Stimulated activated effector memory CD8-positive, alpha-beta T cell treated with anti-CD3 and anti-CD28 coated beads, Interleukin-12 subunit alpha, Interleukin-12 subunit beta, amount 100 ng/mL, for 72 hours (primary cell): Measurements from ENCODE around the gene IQCK.
"Not testable (repeated sequence)": the region's sequence is repeated elsewhere in the genome, so short reads cannot be mapped to it uniquely, and the experiment has no call there.

Source experiments
- ATAC-seq: fragments of 150-1000 bp; cut with Tn5 transposase; 2 replicates; pipeline ENCODE4 v1.10.0; 2021
- DNase-seq, 2 donors: peaks; one replicate each; pipeline ENCODE4 v3.0.0; 2021 to 2022; ENCODE audit warnings: low spot score in 2 of 2
- H3K27ac Mint-ChIP-seq: one replicate; pipeline ENCODE4 v1.8.0; 2022; ENCODE audit warnings: mild to moderate bottlenecking, mixed read lengths
- H3K36me3 Mint-ChIP-seq: one replicate; pipeline ENCODE4 v1.8.0; 2022; ENCODE audit warnings: mild to moderate bottlenecking, mixed read lengths
- H3K4me1 Mint-ChIP-seq: one replicate; pipeline ENCODE4 v1.8.0; 2022; ENCODE audit warnings: mixed read lengths
- H3K4me3 Mint-ChIP-seq: one replicate; pipeline ENCODE4 v1.8.0; 2022; ENCODE audit warnings: mild to moderate bottlenecking, mixed read lengths
- H3K9me3 Mint-ChIP-seq: one replicate; pipeline ENCODE4 v1.8.0; 2022; ENCODE audit warnings: mixed read lengths

Gene IQCK

GRCh38 chr16:19783363-19784182, 65.5 kb downstream of the IQCK start:
- H3K9me3 Mint-ChIP-seq: no peaks in the 10 kb centered on the region
- H3K36me3 Mint-ChIP-seq: no peaks in the 10 kb centered on the region
- H3K4me1 Mint-ChIP-seq: no peaks in the 10 kb centered on the region
- no peak overlapping the region for H3K4me3 Mint-ChIP-seq
- DNase-seq: no peak
- ATAC-seq: no peak
- no peak overlapping the region for H3K27ac Mint-ChIP-seq

- Mint-ChIP-seq H3K27ac (no peak overlapping the region), H3K4me3 (no peak overlapping the region), H3K36me3 (no peaks in the 10 kb centered on the region), H3K4me1 (no peaks in the 10 kb centered on the region), H3K9me3 (no peaks in the 10 kb centered on the region)
- no peak for ATAC-seq
- peak in 1 of 2 donors; percentile 25 for DNase-seq
Observed at GRCh38 chr16:19784183-19784736, 66.2 kb downstream of the IQCK start.

- no peak for ATAC-seq
- Mint-ChIP-seq H3K4me1 (no peaks in the 10 kb centered on the region), H3K4me3 (no peak overlapping the region), H3K9me3 (no peaks in the 10 kb centered on the region), H3K27ac (no peak overlapping the region), H3K36me3 (no peaks in the 10 kb centered on the region)
- no peak for DNase-seq
Observed at GRCh38 chr16:19785081-19785480, 67.0 kb downstream of the IQCK start.

GRCh38 chr16:19785512-19786130, 67.5 kb downstream of the IQCK start:
- Mint-ChIP-seq H3K36me3 (no peaks in the 10 kb centered on the region), H3K4me1 (no peaks in the 10 kb centered on the region), H3K27ac (no peak overlapping the region), H3K4me3 (no peak overlapping the region), H3K9me3 (no peaks in the 10 kb centered on the region)
- DNase-seq (no peak), ATAC-seq (no peak)

- H3K9me3 Mint-ChIP-seq, DNase-seq, H3K27ac Mint-ChIP-seq, ATAC-seq, H3K36me3 Mint-ChIP-seq, H3K4me3 Mint-ChIP-seq, H3K4me1 Mint-ChIP-seq: not testable (repeated sequence)
Observed at GRCh38 chr16:19801369-19801768, 83.3 kb downstream of the IQCK start.

GRCh38 chr16:19801824-19802223, 83.8 kb downstream of the IQCK start:
- not testable (repeated sequence) for DNase-seq, H3K4me1 Mint-ChIP-seq, H3K27ac Mint-ChIP-seq, H3K9me3 Mint-ChIP-seq, H3K36me3 Mint-ChIP-seq, H3K4me3 Mint-ChIP-seq, ATAC-seq

GRCh38 chr16:19802612-19803011, 84.5 kb downstream of the IQCK start:
- Mint-ChIP-seq H3K9me3 (peaks cover 2% of the 10 kb centered on the region), H3K4me3 (no peak overlapping the region), H3K4me1 (peaks cover 8% of the 10 kb centered on the region), H3K36me3 (no peaks in the 10 kb centered on the region), H3K27ac (no peak overlapping the region)
- no peak for DNase-seq
- ATAC-seq: no peak

- peaks cover 2% of the 10 kb centered on the region for H3K9me3 Mint-ChIP-seq
- peak overlapping the region; percentile 81 for H3K27ac Mint-ChIP-seq
- ATAC-seq (peak; percentile 42), DNase-seq (no peak)
- H3K4me3 Mint-ChIP-seq: peak overlapping the region; percentile 36
- peaks cover 8% of the 10 kb centered on the region for H3K4me1 Mint-ChIP-seq
- no peaks in the 10 kb centered on the region for H3K36me3 Mint-ChIP-seq
Observed at GRCh38 chr16:19804538-19805323, 86.7 kb downstream of the IQCK start.

- no peak for ATAC-seq
- Mint-ChIP-seq H3K4me1 (peaks cover 8% of the 10 kb centered on the region), H3K36me3 (no peaks in the 10 kb centered on the region), H3K9me3 (peaks cover 2% of the 10 kb centered on the region), H3K4me3 (no peak overlapping the region), H3K27ac (no peak overlapping the region)
- DNase-seq: no peak
Observed at GRCh38 chr16:19805459-19806162, 87.5 kb downstream of the IQCK start.

- Mint-ChIP-seq H3K27ac (no peak overlapping the region), H3K9me3 (peaks cover 6% of the 10 kb centered on the region), H3K4me1 (peaks cover 8% of the 10 kb centered on the region), H3K4me3 (no peak overlapping the region), H3K36me3 (no peaks in the 10 kb centered on the region)
- no peak for DNase-seq
- peak; percentile 72 for ATAC-seq
Observed at GRCh38 chr16:19808061-19808641, 90.1 kb downstream of the IQCK start.

GRCh38 chr16:19809121-19809635, 91.1 kb downstream of the IQCK start:
- Mint-ChIP-seq H3K9me3 (peaks cover 7% of the 10 kb centered on the region), H3K36me3 (no peaks in the 10 kb centered on the region), H3K4me3 (no peak overlapping the region), H3K27ac (no peak overlapping the region), H3K4me1 (peaks cover 8% of the 10 kb centered on the region)
- no peak for DNase-seq
- no peak for ATAC-seq

- no peak overlapping the region for H3K27ac Mint-ChIP-seq
- no peak for DNase-seq
- peaks cover 7% of the 10 kb centered on the region for H3K9me3 Mint-ChIP-seq
- peaks cover 6% of the 10 kb centered on the region for H3K4me1 Mint-ChIP-seq
- no peak for ATAC-seq
- H3K4me3 Mint-ChIP-seq: no peak overlapping the region
- H3K36me3 Mint-ChIP-seq: no peaks in the 10 kb centered on the region
Observed at GRCh38 chr16:19809693-19810092, 91.6 kb downstream of the IQCK start.

GRCh38 chr16:19810817-19811731, 93.0 kb downstream of the IQCK start:
- no peaks in the 10 kb centered on the region for H3K36me3 Mint-ChIP-seq
- no peak overlapping the region for H3K4me3 Mint-ChIP-seq

GRCh38 chr16:19812986-19813385, 94.9 kb downstream of the IQCK start:
- Mint-ChIP-seq H3K4me1 (no peaks in the 10 kb centered on the region), H3K9me3 (peaks cover 5% of the 10 kb centered on the region), H3K36me3 (no peaks in the 10 kb centered on the region), H3K4me3 (no peak overlapping the region), H3K27ac (no peak overlapping the region)
- DNase-seq (no peak), ATAC-seq (no peak)

More at GRCh38 chr16:19810817-19811731, 93.0 kb downstream of the IQCK start:
- peaks cover 5% of the 10 kb centered on the region for H3K9me3 Mint-ChIP-seq
- no peak overlapping the region for H3K27ac Mint-ChIP-seq
- no peak for DNase-seq
- ATAC-seq: no peak
- no peaks in the 10 kb centered on the region for H3K4me1 Mint-ChIP-seq
